NB4 (cell line): ENCODE results near the gene CMSS1.
A peak's percentile ranks its signal among the peaks of the same experiment; 100 is the strongest.

Experiments used
- DNase-seq: peaks from one replicate; pipeline ENCODE4 v3.0.0; 2010; ENCODE audit warnings: low read depth
- H3K4me3 ChIP-seq: one replicate; pipeline ENCODE4 v1.5.1; 2011; ENCODE audit warnings: mild to moderate bottlenecking, low read depth, low read length, moderate library complexity
- MYC ChIP-seq: IDR thresholded peaks from 2 replicates; pipeline ENCODE4 v1.6.1; 2011; ENCODE audit warnings: low read depth, low read length
- POLR2A ChIP-seq: IDR thresholded peaks from 2 replicates; pipeline ENCODE4 v1.6.1; 2011; ENCODE audit warnings: mild to moderate bottlenecking; ENCODE audit not compliant: insufficient read length; ENCODE audit errors: extremely low read depth
- TF ChIP-seq, protein P1 (sequence below): IDR thresholded peaks from one replicate; pipeline ENCODE4 v1.5.1; 2012; ENCODE audit warnings: low read depth, low read length
- TF ChIP-seq, protein P2 (sequence below): IDR thresholded peaks from 2 replicates; pipeline ENCODE4 v1.6.1; 2011; ENCODE audit warnings: low read depth, low read length

The CMSS1 gene

DNA sequence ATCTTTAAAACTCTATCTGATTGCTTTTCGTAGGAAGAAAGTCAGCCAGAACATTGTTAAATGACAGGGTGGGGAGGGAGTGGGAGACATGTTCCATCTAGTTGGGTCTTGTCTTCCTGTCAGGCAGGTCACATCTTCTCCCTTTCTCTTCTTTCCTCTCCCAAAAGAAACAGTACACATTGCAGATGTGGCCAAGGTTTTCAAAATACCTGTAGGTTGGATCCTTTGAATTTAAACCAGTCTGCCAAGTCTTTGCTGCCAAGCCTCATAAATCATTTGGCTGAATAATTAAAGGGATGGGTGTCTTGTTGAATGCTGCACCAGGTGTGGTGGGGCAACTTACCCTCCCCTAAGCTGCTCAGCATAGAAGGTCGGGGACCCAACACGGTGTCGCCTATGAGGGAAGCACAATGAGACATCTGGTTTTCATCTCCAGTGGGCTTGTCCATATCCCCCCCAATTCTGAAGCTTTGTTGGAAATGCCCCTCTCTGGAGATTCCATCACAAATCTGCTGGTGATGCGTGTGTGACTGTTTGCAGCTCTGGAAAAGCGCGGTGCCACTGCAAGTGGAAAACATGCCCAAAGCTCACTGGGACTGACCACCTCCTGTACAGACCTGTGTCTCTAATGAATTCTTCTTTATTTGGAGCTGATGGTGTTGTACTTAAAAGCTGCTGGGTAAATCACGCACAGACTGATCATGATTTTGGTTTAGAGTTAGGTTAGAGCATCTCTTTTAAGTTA lies 184.0 kb downstream of the CMSS1 start:
- TF ChIP-seq, protein P1, sequence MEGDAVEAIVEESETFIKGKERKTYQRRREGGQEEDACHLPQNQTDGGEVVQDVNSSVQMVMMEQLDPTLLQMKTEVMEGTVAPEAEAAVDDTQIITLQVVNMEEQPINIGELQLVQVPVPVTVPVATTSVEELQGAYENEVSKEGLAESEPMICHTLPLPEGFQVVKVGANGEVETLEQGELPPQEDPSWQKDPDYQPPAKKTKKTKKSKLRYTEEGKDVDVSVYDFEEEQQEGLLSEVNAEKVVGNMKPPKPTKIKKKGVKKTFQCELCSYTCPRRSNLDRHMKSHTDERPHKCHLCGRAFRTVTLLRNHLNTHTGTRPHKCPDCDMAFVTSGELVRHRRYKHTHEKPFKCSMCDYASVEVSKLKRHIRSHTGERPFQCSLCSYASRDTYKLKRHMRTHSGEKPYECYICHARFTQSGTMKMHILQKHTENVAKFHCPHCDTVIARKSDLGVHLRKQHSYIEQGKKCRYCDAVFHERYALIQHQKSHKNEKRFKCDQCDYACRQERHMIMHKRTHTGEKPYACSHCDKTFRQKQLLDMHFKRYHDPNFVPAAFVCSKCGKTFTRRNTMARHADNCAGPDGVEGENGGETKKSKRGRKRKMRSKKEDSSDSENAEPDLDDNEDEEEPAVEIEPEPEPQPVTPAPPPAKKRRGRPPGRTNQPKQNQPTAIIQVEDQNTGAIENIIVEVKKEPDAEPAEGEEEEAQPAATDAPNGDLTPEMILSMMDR = no peak
- TF ChIP-seq, protein P2, sequence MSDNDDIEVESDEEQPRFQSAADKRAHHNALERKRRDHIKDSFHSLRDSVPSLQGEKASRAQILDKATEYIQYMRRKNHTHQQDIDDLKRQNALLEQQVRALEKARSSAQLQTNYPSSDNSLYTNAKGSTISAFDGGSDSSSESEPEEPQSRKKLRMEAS = no peak
- TF ChIP-seq POLR2A (no peak), MYC (no peak)
- no peak for DNase-seq
- H3K4me3 ChIP-seq = no peak overlapping the region

DNA sequence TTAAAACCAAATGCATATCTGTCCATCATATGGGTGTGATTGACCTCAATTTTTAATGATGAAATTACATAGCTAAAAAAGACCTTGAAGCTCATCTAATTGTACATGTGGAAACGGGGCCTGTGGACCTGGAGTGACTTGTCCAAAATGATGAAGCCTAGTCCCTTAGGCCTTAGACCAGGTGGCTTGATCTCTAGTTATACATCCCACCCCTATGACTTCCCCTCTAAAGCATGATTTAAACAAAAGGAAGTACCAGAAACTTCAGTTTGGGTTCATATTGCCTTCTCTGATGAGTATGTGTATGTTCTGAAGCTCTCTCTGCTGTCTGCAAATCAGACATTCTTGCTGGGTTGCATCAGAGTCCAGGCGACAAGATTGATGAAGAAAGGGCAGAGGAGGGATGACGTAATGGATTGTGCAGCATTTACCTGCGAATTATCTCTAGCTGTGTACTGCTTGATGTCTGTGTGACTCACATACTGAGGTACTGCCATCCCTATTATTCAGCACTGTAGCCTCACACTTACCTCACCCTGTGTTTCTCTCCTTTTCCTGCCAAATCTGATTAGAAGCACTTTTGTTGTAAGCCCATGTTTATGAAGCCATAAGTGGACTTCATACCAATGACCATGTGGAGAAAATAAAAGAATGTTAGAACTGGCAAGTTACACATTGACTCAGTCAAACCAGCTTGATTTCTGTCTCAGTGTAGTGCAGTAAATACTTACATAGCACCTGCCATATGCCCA lies 185.1 kb downstream of the CMSS1 start:
- H3K4me3 ChIP-seq = no peak overlapping the region
- peak; percentile 2 for DNase-seq
- no peak for TF ChIP-seq MYC
- TF ChIP-seq POLR2A = no peak
- TF ChIP-seq, protein P2 = no peak
- TF ChIP-seq, protein P1 = no peak

DNA sequence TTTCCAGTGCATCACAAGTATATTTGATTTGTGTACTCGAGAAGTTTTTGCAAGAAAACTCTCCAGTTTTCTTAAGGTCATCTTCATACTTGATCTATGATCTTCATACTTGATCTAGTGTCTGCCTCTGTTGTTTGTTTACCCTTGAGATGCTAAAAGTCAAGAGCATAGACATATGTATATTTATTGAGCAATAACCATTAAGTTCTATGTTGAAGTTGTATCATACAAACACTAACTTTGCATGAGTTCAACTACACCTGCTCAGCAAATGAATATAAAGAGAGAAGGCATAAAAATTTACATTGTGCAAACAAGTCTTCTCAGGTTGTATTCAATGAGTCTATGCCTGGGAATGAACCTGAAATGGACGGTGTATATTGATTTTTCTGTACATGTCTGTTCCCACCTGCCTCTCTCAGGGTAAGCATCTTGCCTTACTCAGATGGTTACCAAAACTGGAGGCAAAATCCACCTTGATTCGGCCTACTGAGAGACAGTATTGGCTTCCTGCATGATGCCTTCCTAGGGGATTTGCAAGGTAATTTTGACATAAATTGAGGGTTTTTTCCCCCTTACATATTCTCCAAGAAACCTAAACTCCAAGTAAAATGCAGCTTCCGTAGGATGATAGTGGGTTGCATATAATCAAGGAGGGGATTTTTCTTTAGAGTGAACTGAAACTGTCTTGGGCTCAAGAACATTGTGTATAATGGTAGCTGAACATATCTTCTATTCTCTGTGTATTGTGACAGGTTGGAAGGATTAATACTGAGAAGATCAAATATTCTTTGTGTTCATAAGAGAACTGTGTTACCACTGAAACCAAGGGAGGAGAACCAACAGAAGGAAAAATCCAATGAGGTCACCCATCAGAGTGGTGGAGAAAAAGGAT lies 186.2 kb downstream of the CMSS1 start:
- DNase-seq = no peak
- no peak overlapping the region for H3K4me3 ChIP-seq
- TF ChIP-seq, protein P2 = no peak
- TF ChIP-seq, protein P1 = no peak
- no peak for TF ChIP-seq POLR2A

DNA sequence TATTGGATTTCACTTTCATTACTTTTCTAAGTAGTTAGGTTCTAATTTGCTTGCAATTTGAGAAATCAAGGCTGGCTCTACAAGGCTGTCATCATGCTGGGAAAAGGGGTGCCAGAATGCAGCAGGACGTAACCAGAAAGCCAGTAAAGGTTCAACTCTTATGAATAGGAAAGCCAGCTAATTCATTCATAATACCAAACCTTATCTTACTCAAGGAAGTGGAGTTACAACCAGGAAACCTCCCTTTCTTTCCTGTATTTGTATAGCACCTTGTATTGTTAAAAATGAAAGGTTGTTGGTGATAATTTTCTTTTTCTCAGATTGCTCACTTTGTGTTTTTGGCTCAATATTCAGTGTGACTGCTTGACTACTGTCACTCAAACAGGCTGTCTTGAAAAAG lies 187.3 kb downstream of the CMSS1 start:
- H3K4me3 ChIP-seq = no peak overlapping the region
- DNase-seq = no peak
- TF ChIP-seq MYC = no peak

DNA sequence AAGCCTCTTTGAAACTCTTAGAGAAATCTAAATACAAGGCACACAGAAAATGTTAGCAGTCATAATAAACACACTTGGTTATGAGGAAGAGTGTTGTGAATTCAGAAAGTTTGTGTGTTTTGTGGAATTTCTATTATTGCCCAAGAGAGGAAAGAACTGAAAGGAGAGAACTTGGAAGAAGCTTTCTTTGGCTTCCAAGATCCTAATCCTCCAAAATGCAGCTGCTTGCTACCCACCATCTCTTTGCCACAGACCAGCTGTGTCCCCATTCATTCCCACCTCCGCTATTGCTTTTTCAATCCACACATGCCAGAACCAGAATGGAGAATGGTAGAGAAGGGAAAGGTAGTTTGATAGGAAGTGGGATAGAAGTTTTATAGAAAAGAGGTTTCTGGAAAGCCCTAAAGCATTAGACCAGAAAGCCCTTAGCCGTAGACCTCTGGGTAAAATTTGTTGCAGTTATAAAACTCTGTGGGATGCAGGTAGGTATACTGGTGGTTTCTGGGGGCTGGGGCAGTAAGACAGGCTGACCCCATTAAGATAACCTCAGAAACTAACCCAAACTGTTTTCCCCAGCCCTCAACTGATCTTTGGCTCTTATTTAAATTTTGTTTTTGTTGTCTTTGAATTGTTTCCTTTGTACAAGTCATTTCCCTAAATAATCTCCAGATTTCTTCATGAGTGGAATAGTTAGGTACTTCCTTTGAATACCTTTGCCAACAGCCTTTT lies 188.2 kb downstream of the CMSS1 start:
- H3K4me3 ChIP-seq = no peak overlapping the region
- DNase-seq = no peak
- TF ChIP-seq MYC (no peak), POLR2A (no peak)
- TF ChIP-seq, protein P1 = no peak
- TF ChIP-seq, protein P2 = no peak
